Measurements from ENCODE around the gene DTX2.
"Not testable (repeated sequence)": the region's sequence is repeated elsewhere in the genome, so short reads cannot be mapped to it uniquely, and the experiment has no call there.

DNA sequence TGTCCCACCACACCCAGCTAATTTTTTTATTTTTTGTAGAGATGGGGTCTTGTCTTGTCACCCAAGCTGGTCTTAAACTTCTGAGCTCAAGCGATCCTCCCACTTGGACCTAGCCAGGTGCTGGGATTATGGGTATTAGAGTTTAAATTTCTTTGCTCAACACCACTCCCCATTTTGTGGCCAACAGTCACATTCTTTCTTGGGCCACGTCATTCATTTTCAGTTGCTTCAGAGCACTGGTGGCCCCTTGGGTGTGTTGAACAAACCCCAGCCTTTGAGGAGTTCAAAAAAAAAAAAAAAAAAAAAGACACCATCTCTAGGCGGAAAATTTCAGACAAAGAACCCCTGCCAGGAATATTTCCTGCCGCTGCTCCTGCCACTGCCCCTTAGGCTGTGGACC, 4.5 kb upstream of the DTX2 start:
- not testable (repeated sequence) for TF ChIP-seq POLR2A (IDR thresholded peaks at IDR 0.05; ENCODE audit: low read length); GATA1 (IDR thresholded peaks at IDR 0.05; ENCODE audit: low read depth, low read length)
